Measurements from ENCODE around the gene HPRT1.

HPRT1 gene

GRCh38 chrX:134544513-134545151 lies 84.7 kb downstream of the HPRT1 start:
- peak; percentile 31 for DNase-seq

- peak; percentile 27 for DNase-seq
Measured at GRCh38 chrX:134545510-134545909, 85.5 kb downstream of the HPRT1 start.

- no peak for DNase-seq
Measured at GRCh38 chrX:134546187-134546586, 86.2 kb downstream of the HPRT1 start.

GRCh38 chrX:134547047-134547679 lies 87.2 kb downstream of the HPRT1 start:
- no peak for DNase-seq

GRCh38 chrX:134548257-134549201 lies 88.6 kb downstream of the HPRT1 start:
- DNase-seq = peak; percentile 65

All from eye (tissue), 1 donor.